DMS53 treated with DMSO at 0.1 percent for 48 hours (cell line): ENCODE data around the gene SRGAP3.

Experiments
- DNase-seq: peaks from one replicate; lab custom pipeline; 2025; ENCODE audit not compliant: unreplicated experiment; lab: John Stamatoyannopoulos, UW

Gene SRGAP3

DNA sequence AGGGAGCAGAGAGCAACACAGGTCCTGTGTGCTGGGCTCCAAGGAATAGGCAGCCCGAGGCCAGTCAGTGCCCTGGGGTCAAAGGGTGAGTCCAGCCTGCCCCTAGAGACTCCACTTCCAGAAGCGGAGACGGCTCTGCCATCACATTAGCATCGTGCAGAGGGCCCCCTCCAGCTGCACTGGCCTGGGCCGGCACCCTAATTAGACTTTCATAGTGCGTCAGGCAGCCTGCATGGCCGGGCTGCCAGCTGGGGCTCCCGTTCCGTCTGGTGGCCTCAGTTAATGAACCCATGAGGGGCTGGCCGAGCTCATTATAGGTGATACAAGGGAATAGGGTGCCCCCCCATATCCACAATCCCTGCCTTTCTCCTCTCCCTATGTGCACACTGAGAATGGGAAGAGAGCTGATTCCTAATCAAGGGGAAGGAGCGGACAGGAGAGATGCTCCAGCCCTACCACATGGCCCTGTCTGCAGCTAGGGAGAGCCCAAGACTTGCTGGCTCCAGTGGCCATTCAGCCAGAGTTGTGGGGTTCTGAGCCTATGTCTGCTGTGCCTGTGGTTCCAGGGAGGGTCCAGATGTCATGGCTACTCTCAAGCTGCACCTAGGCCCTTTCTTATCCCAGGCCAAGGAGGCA lies 128.0 kb downstream of the SRGAP3 start:
- no peak for DNase-seq

DNA sequence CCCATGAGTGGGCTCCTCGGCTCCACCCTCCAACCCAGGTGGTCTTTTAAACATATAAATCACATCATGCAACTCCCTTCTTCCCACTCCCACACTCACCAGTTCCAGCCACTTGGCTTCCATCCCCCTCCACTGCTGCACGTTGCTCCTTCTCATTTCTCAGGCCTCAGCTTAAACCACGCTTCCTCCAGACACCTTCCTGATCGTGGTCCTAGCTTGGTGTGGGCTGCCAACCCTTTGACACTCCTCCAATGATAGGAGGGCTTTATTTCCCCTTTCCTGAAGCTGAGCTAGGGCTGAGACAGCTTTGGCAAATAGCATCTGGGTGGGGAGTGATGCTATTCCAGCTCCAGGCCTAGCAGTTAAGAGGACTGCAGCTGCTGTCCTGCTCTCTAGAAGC lies 130.1 kb downstream of the SRGAP3 start:
- no peak for DNase-seq

GRCh38 chr3:9118222-9118621 lies 131.2 kb downstream of the SRGAP3 start:
- DNase-seq = no peak

GRCh38 chr3:9117220-9117619 lies 132.2 kb downstream of the SRGAP3 start:
- no peak for DNase-seq

DNA sequence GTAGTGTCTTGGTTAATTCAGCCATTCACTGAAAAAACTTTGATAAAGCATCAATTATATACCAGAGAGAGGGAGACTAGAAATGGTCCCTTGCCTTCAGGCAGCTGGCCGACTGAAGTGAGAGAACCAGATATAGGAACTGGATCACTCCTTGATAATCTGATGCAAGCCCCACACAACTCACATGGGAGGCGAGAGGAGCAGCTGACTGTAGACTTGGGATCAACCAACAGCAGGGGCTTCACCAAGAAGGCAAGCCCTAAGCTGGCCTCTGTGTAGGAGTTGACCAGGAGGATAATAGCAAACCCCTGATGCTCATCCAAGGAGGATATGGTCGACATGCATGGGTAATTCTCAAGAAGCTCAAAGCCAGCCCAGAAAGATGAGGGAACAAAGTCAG lies 133.1 kb downstream of the SRGAP3 start:
- no peak for DNase-seq

DNA sequence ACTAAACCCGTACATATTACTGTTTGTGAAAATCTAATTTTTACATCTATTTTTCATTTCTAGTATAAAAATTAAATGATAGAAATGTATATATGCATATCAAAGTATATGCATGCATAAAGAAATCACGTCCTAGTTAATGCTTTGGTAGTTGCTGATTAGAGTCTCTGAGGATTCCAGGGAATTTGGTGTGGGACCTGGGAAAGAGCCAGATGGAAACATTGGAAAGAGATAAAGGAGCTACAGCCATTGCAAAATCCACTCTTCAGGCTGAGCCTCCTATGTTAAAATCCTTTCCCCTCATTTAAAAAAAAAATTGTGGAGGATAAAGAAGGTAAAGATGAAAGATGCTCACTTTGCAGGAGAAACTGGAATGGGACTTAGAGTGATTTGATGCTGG lies 134.1 kb downstream of the SRGAP3 start:
- DNase-seq = no peak

DNA sequence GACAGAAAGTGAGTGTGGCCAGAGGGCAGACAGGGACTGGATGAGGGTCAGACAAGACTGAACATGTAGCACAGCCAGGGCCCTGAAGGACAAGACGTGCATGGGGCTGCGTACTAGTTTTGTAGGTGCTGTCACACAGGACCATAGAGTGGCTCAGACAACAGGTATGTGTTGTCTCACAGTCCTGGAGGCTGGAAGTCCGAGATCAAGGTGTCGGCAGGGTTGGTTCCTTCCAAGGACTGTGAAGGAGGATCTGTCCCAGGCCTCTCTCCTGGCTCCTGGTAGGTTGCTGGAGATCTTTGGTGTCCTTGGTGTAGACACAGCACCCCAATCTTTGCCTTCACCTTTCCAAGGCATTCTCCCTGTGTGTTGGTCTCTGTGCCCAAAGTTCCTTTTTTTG lies 136.4 kb downstream of the SRGAP3 start:
- DNase-seq = no peak

- no peak for DNase-seq
Measured at GRCh38 chr3:9111866-9112265, 137.6 kb downstream of the SRGAP3 start.

GRCh38 chr3:9111417-9111816 lies 138.0 kb downstream of the SRGAP3 start:
- no peak for DNase-seq

DNA sequence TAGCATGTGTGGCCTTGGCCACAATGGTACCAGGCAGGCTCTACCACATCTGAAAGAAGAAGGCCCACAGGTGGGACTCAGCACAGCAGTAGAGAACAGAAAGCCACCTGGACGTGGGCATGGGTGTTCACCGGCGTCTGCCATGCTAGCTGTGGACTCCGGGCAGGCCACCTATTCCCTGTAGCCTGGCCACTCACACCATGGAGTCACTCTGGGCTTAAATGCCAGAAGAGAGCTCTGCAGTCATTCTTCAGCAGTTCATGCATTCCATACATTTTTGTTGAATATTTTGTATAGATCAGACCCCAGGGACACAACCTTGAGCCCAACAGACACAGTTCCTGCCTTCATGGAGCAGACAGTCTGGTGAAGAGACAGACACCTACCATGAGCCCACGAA lies 138.6 kb downstream of the SRGAP3 start:
- DNase-seq = no peak

- no peak for DNase-seq
Measured at GRCh38 chr3:9110316-9110715, 139.1 kb downstream of the SRGAP3 start.

- no peak for DNase-seq
Measured at GRCh38 chr3:9109568-9109914, 139.9 kb downstream of the SRGAP3 start.

DNA sequence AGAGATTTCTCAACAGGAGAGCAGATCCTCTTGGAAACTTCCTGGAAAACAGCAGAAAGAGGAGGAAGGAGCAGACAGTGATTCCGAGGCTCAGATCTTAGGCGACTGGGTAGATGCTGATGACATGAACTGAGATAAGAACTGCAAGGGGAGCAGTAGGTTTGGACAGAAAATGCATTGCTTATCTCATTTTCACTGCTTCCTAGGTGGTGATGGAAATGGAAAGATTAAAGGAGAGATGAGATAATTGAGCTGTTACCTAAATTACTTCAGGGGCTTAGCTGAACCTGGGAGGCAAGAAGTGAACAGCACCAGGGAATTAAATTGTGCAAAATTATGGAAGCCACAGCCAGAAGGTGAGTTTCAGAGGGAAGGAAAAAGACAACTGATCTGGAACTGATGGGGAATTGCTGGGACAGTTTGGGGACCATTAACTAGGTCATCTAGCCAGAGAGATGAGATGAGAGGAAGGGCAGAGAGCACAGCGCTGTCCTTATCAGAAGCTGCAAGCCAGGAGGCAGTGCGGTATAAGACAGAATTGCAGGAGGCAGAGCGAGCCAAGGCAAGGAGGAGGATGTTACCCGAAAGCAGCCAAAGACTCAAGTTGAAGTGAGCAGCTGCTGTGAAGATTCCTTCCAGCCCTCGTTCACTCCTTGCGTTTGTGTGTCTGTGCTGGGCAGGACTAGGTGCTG lies 140.4 kb downstream of the SRGAP3 start:
- DNase-seq = no peak

GRCh38 chr3:9107738-9108137 lies 141.7 kb downstream of the SRGAP3 start:
- DNase-seq = no peak

GRCh38 chr3:9105421-9105820 lies 144.0 kb downstream of the SRGAP3 start:
- no peak for DNase-seq

DNA sequence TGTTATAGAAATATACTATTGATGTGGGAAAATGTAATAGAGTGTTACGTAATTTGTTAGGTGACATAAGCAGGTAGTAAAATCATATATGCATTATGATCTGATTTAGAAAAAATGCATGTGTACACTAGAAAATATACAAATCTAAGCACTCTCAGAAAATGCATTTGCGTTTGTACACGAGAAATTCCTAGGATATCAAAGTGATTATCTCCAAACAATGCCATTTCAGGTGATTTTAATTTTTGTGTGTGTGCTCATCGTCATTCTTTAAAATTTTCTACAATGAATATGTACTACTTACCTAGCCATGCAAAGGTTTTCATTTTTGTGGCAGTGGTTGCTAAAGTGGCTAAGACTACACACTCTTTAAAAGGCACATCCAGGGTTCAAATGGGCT lies 145.3 kb downstream of the SRGAP3 start:
- no peak for DNase-seq

DNA sequence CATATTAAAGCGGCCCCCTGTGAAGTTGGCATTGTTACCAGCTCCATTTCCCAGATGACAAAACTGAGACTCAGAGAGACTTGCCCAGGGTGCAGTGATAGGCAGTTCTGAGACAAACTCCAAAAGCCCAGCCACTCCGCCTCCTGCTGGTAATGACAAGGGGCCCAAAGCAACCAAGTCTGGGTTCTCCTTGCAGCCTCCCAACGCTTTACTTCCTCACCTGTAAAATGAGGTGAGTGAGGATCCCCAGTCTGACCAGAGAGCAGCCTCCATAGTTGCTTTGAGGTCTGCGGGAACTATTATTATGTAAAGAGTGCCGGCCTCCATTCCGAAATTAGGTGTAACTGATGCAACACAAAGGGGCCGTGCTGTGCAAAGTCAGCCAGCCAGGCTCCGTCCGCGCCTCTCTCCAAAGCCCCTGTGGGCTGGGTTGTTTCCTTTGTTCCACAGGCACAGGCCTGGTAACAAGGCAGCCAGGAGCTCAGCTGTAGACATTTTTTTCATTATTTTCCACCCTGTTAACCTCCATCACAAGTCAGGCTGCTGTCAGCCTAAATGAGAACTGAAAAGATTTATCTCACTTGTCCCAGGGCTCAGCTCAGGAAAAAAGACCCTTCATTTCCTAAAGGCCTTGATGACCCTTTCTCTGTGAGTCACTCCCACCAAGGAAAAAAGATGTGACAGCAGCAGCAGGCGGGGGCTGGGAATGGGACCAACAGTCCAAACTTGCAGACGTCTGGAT lies 147.0 kb downstream of the SRGAP3 start:
- no peak for DNase-seq

DNA sequence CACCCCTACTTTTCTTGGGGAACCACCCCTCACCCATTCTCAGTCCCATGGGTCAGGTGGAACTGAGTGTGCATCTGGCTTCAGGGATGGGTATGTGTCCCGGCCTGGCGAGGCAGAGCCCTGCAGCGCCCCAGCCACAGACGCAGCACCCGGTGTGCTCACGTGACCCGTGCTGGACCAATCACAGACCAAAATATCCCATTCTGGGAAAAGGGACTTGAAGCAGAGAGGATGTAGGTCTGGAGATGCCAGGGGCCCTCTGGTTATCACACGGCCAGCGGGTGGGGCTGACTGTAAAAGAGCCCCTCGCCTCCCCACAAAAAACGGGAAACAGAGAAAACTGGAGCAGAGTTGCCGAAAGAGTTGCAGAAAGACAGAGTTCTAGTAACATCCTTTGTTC lies 148.2 kb downstream of the SRGAP3 start:
- DNase-seq = no peak

DNA sequence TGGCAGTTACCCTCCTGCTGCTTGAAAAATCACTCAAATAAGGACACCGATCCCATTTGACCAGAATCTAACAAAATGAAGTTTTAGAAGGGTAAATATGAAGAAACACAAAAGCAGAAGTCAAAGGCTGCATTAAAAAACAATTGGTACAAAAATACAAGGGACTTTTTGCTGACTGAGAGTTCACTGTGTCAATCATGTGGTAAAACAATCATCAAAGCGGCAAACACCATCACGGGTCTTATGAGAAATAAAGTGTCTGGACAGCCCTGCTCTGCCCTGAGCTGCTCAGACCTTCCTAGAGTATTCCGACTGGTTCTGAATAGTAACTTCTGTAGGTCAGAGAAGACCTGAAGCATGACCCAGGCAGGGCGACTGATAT lies 148.9 kb downstream of the SRGAP3 start:
- DNase-seq = no peak

DNA sequence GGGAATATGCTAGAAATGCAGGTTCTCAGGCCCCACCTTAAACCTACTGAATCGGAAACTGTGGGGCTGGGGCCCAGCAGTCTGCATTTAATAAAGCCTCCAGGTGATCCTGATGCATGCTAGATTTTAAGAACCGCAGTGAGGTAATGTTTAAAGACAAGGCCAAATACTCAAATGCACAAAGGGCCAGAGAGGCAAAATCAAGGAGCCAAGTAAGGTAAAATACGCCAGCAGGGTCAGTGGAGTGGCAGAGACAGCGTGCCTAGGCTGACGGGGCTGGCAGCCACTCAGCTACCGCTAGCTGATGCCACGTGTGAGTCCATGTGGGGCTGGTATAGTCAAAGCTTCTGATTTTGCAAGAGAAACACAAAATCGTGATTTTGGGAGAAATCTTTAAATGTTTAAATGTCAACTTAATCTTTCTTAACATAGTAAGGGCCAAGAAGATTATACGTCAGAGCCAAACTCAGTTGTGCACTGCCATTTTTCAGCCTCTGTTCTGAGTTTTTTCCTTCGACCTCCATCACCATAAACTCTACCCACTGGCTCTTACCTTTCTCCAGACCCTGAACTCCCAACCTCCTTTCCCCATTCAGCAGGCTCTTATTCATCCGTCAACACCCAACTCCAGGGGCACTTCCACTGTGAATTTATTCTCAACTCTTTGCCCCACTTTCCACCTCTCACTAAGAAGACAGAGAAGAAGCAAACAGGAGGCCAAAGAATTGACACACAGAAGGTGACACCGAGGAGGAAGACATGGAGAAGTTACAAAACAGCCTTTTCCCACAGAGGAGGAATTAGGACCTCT lies 149.5 kb downstream of the SRGAP3 start:
- no peak for DNase-seq
